Measurements from ENCODE around the gene SLC16A9.

Gene SLC16A9

DNA sequence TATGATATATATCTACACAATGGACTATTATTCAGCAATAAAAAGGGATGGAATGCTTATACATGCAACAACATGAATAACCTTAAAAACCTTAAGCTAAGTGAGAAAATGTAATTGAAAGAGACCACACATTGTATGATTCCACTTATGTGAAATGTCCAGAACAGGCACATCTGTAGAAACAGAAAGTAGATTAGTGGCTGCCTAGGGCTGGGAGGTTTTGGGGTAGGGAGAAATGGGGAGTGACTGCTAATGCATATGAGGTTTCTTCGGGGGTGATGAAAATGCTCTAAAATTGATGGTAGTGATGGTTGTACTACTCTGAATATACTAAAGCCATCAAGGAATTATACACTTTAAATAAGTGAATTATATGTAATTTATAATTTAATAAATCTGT is 14.7 kb downstream of the SLC16A9 start (continued):
- TF ChIP-seq, protein P1, sequence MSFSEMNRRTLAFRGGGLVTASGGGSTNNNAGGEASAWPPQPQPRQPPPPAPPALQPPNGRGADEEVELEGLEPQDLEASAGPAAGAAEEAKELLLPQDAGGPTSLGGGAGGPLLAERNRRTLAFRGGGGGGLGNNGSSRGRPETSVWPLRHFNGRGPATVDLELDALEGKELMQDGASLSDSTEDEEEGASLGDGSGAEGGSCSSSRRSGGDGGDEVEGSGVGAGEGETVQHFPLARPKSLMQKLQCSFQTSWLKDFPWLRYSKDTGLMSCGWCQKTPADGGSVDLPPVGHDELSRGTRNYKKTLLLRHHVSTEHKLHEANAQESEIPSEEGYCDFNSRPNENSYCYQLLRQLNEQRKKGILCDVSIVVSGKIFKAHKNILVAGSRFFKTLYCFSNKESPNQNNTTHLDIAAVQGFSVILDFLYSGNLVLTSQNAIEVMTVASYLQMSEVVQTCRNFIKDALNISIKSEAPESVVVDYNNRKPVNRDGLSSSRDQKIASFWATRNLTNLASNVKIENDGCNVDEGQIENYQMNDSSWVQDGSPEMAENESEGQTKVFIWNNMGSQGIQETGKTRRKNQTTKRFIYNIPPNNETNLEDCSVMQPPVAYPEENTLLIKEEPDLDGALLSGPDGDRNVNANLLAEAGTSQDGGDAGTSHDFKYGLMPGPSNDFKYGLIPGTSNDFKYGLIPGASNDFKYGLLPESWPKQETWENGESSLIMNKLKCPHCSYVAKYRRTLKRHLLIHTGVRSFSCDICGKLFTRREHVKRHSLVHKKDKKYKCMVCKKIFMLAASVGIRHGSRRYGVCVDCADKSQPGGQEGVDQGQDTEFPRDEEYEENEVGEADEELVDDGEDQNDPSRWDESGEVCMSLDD (tag by site-specific recombination; IDR thresholded peaks at IDR 0.05): no peak
- TF ChIP-seq SP7 (tag by site-specific recombination; IDR thresholded peaks at IDR 0.05) (no peak), ZNF274 (IDR thresholded peaks at IDR 0.05; ENCODE audit: low read length) (no peak), ZNF274 (tag by site-specific recombination; IDR thresholded peaks at IDR 0.05; ENCODE audit: borderline replicate concordance) (no peak), ZXDB (tag by site-specific recombination; IDR thresholded peaks at IDR 0.05) (no peak), ZNF76 (tag by site-specific recombination; IDR thresholded peaks at IDR 0.05; ENCODE audit: borderline replicate concordance, low read depth) (no peak), ZNF138 (tag by site-specific recombination; IDR thresholded peaks at IDR 0.05; ENCODE audit: borderline replicate concordance) (no peak), ZBTB7A (tag by site-specific recombination; IDR thresholded peaks at IDR 0.05; ENCODE audit: low read depth) (no peak), ZNF37A (tag by site-specific recombination; IDR thresholded peaks at IDR 0.05) (no peak)

DNA sequence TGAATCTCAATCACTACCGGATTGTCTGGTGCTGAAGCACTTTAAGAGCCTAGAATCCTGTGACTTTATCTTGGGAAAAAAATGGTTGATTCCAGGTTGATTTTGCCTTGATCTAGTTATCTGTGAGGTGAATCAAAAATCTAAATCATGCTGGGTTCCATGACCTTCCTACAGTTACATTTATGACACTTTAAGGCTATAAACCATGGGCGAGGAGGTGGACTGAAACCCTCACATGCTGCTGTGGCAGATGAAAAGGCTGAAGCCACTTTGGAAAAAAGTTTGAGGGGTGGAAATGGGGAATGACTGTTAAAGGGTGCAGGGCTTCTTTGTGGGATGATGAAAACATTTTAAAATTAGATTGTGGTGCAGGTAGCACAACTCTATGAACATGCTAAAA is 17.5 kb downstream of the SLC16A9 start:
- no peak for TF ChIP-seq ZNF510 (tag by site-specific recombination; IDR thresholded peaks at IDR 0.05; ENCODE audit: insufficient replicate concordance)
- no peak for TF ChIP-seq ZFHX2 (tag by site-specific recombination; conservative IDR thresholded peaks at IDR 0.05)
- TF ChIP-seq, protein P2, sequence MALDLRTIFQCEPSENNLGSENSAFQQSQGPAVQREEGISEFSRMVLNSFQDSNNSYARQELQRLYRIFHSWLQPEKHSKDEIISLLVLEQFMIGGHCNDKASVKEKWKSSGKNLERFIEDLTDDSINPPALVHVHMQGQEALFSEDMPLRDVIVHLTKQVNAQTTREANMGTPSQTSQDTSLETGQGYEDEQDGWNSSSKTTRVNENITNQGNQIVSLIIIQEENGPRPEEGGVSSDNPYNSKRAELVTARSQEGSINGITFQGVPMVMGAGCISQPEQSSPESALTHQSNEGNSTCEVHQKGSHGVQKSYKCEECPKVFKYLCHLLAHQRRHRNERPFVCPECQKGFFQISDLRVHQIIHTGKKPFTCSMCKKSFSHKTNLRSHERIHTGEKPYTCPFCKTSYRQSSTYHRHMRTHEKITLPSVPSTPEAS (tag by site-specific recombination; IDR thresholded peaks at IDR 0.05): no peak
- TF ChIP-seq, protein P1 (tag by site-specific recombination; IDR thresholded peaks at IDR 0.05): no peak
- CTCF ChIA-PET: interaction anchor here (1.1 kb wide), 1 partner anchor 9 kb away, joined by 3 read pairs; no protein-coding TSS in a partner anchor
- POLR2A ChIA-PET: no interaction called here
- no peak overlapping the region for H3K4me3 ChIP-seq (ENCODE audit: low read depth, low read length)
- H3K27ac ChIP-seq (ENCODE audit: extremely low read depth, low read depth, low read length): no peak overlapping the region
- no peaks in the 10 kb centered on the region for H3K4me1 ChIP-seq (ENCODE audit: control insufficient read depth, insufficient read depth, low read length)
- H3K36me3 ChIP-seq (ENCODE audit: control insufficient read depth in 2 of 2, insufficient read depth in 1 of 2, low read length in 2 of 2): no peaks in the 10 kb centered on the region
- no peaks in the 10 kb centered on the region for H3K9me3 ChIP-seq (ENCODE audit: control insufficient read depth, insufficient read depth, low read depth, low read length)

DNA sequence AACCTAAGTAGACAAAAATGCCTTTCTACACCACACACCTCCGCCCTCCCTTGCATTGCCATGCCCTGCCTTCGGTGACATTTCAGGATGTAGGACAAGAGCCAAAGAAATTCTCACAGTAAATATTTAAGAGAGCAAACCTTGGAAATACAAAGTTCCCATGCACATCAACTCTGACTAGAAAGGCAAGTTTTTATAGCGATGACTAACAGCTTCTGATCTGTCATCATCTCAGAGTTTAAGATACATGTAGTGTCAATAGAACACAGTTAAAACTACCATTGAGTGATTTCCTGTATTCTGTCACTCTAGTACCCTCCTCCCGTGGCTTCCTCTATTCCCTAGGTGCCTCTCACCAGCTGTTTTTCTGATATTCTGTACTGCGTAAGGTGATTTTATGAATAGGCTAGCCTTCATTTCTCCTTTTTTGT is 20.7 kb downstream of the SLC16A9 start:
- Histone ChIP-seq H3K27ac (ENCODE audit: extremely low read depth, low read depth, low read length) (no peak overlapping the region), H3K4me3 (ENCODE audit: low read depth, low read length) (no peak overlapping the region), H3K9me3 (ENCODE audit: control insufficient read depth, insufficient read depth, low read depth, low read length) (no peaks in the 10 kb centered on the region), H3K4me1 (ENCODE audit: control insufficient read depth, insufficient read depth, low read length) (no peaks in the 10 kb centered on the region), H3K36me3 (ENCODE audit: control insufficient read depth in 2 of 2, insufficient read depth in 1 of 2, low read length in 2 of 2) (no peaks in the 10 kb centered on the region)
- CTCF ChIA-PET: no interaction called here
- TF ChIP-seq BCL11A (tag by site-specific recombination; IDR thresholded peaks at IDR 0.05; ENCODE audit: low read depth) (no peak), MZF1 (tag by site-specific recombination; IDR thresholded peaks at IDR 0.05; ENCODE audit: borderline replicate concordance) (no peak), GFI1B (tag by site-specific recombination; IDR thresholded peaks at IDR 0.05) (no peak), ZNF626 (tag by site-specific recombination; IDR thresholded peaks at IDR 0.05) (no peak), SP3 (tag by site-specific recombination; IDR thresholded peaks at IDR 0.05) (no peak), YY1 (tag by site-specific recombination; IDR thresholded peaks at IDR 0.05) (no peak)
- TF ChIP-seq, protein P3, sequence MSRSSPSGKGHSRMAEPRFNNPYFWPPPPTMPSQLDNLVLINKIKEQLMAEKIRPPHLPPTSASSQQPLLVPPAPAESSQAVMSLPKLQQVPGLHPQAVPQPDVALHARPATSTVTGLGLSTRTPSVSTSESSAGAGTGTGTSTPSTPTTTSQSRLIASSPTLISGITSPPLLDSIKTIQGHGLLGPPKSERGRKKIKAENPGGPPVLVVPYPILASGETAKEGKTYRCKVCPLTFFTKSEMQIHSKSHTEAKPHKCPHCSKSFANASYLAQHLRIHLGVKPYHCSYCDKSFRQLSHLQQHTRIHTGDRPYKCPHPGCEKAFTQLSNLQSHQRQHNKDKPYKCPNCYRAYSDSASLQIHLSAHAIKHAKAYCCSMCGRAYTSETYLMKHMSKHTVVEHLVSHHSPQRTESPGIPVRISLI (tag by site-specific recombination; IDR thresholded peaks at IDR 0.05): no peak
- TF ChIP-seq, protein P4, sequence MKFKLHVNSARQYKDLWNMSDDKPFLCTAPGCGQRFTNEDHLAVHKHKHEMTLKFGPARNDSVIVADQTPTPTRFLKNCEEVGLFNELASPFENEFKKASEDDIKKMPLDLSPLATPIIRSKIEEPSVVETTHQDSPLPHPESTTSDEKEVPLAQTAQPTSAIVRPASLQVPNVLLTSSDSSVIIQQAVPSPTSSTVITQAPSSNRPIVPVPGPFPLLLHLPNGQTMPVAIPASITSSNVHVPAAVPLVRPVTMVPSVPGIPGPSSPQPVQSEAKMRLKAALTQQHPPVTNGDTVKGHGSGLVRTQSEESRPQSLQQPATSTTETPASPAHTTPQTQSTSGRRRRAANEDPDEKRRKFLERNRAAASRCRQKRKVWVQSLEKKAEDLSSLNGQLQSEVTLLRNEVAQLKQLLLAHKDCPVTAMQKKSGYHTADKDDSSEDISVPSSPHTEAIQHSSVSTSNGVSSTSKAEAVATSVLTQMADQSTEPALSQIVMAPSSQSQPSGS (tag by site-specific recombination; IDR thresholded peaks at IDR 0.05; ENCODE audit: low read depth): no peak
- POLR2A ChIA-PET: no interaction called here
